ENCODE data around the gene CDK5.

Gene CDK5

DNA sequence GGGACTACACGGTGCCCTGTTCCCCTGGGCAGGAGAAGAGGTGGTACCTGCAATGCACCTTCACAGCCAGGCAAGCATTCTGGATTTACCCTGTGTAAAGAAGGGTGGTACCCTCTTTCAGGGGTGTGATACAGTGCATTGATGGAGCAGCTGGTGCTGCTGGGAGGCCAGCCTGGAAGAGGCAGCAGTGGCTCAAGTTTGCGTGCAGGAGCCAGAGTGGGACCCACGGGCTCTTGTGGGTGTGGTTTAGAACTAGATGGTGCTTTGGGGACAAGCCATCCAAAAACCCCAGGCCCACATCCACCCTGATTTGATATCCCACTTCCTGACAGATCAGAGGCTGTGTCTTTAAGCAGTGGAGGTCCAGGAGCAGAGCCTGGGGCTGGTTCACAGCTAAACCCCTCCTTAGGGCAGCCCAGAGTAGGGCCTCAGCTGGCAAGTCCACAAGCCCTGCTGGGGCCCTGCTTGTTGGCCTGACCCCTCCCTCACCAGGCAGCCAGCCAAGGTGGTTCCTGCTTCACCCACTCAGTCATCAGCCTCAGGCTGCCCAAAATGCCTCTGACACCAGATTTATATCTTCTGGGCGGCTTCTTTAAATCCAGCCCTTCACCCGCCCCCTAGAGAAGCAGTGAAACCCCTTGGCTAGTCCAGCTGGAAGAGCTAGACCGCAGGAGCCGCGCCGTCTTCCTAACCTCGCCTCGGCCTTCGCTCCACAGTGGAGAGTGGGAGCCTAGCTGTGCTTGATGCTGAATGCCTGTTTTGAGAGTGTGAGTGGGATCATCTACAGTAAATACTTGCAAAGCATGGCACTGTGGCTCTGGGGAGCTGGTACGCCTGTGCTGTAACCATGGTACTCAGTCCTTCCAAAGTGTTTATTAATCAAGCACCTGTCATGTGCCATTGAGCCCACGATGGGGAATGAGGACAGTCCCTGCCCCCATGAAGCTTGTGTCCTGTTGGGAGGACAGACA lies 10.8 kb downstream of the CDK5 start:
- TF ChIP-seq, protein P1, sequence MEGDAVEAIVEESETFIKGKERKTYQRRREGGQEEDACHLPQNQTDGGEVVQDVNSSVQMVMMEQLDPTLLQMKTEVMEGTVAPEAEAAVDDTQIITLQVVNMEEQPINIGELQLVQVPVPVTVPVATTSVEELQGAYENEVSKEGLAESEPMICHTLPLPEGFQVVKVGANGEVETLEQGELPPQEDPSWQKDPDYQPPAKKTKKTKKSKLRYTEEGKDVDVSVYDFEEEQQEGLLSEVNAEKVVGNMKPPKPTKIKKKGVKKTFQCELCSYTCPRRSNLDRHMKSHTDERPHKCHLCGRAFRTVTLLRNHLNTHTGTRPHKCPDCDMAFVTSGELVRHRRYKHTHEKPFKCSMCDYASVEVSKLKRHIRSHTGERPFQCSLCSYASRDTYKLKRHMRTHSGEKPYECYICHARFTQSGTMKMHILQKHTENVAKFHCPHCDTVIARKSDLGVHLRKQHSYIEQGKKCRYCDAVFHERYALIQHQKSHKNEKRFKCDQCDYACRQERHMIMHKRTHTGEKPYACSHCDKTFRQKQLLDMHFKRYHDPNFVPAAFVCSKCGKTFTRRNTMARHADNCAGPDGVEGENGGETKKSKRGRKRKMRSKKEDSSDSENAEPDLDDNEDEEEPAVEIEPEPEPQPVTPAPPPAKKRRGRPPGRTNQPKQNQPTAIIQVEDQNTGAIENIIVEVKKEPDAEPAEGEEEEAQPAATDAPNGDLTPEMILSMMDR (IDR thresholded peaks at IDR 0.05): no peak

DNA sequence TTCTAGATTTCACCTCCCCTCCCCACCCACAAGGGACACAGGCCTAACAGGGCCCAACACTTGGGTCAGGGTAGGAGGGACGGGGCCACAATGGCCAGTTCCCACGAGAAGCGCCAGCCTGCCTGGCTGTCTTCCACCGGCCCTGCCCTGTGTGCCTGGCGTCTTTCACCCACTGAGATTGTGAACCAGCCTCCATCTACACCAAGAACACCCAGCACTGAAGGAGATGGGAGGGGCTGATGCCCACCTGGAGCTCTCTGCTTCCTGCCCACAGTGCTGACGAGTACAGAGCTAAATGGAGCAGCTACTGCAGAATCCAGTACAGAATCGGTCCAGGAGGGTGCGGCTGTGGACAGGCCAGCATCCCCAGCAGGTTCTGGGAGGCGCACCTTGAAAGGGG lies 11.7 kb downstream of the CDK5 start:
- TF ChIP-seq, protein P1 (IDR thresholded peaks at IDR 0.05): no peak

DNA sequence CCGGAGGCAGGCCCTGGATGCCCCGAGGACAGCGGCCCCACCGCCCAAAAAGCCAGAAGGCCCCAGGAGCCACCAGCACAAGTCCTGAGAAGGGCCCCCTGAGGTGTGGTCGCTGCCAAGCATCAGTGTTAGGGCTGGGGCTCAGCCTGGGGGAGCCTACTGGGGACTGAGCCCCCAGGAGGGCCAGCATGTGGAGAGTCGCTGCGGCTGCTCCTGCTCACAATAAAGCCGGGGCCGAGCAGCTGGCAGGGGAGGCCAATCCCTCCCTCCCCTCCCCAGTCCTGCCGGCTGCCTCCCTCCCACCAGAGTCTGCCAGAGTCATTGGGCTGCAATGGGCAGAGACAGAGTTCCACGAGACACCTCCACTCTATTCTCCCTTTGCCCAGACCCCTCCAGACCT lies 12.4 kb downstream of the CDK5 start:
- TF ChIP-seq, protein P1 (IDR thresholded peaks at IDR 0.05): no peak

DNA sequence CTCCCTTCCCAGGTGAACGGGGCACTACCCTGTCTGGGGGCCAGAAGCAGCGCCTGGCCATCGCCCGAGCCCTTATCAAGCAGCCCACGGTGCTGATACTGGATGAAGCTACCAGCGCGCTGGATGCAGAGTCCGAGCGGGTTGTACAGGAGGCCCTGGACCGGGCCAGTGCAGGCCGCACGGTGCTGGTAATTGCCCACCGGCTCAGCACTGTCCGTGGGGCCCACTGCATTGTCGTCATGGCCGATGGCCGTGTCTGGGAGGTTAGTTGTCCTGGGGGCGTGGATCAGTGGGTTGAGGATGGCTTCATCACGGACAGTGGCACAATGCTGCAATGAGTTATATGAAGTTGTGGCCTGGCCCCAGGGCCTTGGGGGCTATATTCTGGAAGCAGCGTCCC lies 13.7 kb downstream of the CDK5 start:
- TF ChIP-seq, protein P1 (IDR thresholded peaks at IDR 0.05): no peak

GRCh38 chr7:151040616-151041375 lies 16.9 kb downstream of the CDK5 start:
- TF ChIP-seq, protein P1 (IDR thresholded peaks at IDR 0.05): no peak

GRCh38 chr7:151039850-151040548 lies 17.7 kb downstream of the CDK5 start:
- TF ChIP-seq, protein P1 (IDR thresholded peaks at IDR 0.05): no peak

All from LNCAP (cell line).